OCI-LY3 (cell line): ENCODE measurements around the gene NOP9.

ENCODE experiments used
- H2AFZ ChIP-seq: fragments of 200-600, 300-600 bp; shearing (Covaris generic); 2 replicates; pipeline ENCODE4 v1.6.0; 2014; ENCODE audit warnings: antibody characterized with exemption, low read depth, low read length
- H3K27ac ChIP-seq: fragments of 200-600, 300-600 bp; sonication (generic); 2 replicates; pipeline ENCODE4 v1.5.1; 2014; ENCODE audit warnings: mild to moderate bottlenecking, low read length, moderate library complexity, mixed read lengths
- H3K27me3 ChIP-seq: fragments of 200-600, 300-600 bp; sonication (generic); 2 replicates; pipeline ENCODE4 v1.6.1; 2014; ENCODE audit warnings: low read depth, low read length, mixed read lengths
- H3K36me3 ChIP-seq: fragments of 200-600, 300-600 bp; sonication (generic); replicated peaks from 2 replicates; pipeline ENCODE3; 2014; ENCODE audit warnings: low read depth, low read length, mixed read lengths
- H3K4me1 ChIP-seq: fragments of 300-600, 200-600 bp; sonication (generic); 2 replicates; pipeline ENCODE4 v1.6.1; 2014; ENCODE audit warnings: low read length, mixed read lengths
- H3K4me2 ChIP-seq: fragments of 200-600, 300-600 bp; sonication (generic); 2 replicates; pipeline ENCODE4 v1.6.1; 2014; ENCODE audit warnings: low read length, mixed read lengths
- H3K4me3 ChIP-seq: fragments of 300-600, 200-600 bp; sonication (generic); 2 replicates; pipeline ENCODE4 v1.5.1; 2014; ENCODE audit warnings: antibody characterized with exemption, mild to moderate bottlenecking, low read length, moderate library complexity
- H3K79me2 ChIP-seq: fragments of 300-600, 200-600 bp; shearing (Covaris generic); 2 replicates; pipeline ENCODE4 v1.6.1; 2014; ENCODE audit warnings: mild to moderate bottlenecking, low read length, mixed read lengths
- H3K9ac ChIP-seq: fragments of 300-600, 200-600 bp; shearing (Covaris generic); 2 replicates; pipeline ENCODE4 v1.6.0; 2014; ENCODE audit warnings: mild to moderate bottlenecking, low read length, moderate library complexity
- H3K9me3 ChIP-seq: fragments of 200-600, 300-600 bp; shearing (Covaris generic); 2 replicates; pipeline ENCODE4 v1.6.1; 2014; ENCODE audit warnings: low read length, mixed read lengths; ENCODE audit not compliant: insufficient read depth
- H4K20me1 ChIP-seq: fragments of 200-600, 300-600 bp; sonication (generic); 2 replicates; pipeline ENCODE4 v1.6.1; 2016; ENCODE audit warnings: low read length, mixed read lengths; ENCODE audit not compliant: insufficient read depth
- CTCF ChIP-seq: fragments of 200-600, 300-600 bp; sonication (generic); IDR thresholded peaks from 2 replicates; pipeline ENCODE4 v1.5.1; 2014; ENCODE audit warnings: antibody characterized with exemption, low read length, low read depth
- EZH2phosphoT487 ChIP-seq: fragments of 200-600 bp; shearing (Covaris generic); IDR thresholded peaks from 2 replicates; pipeline ENCODE4 v1.6.1; 2018; ENCODE audit warnings: antibody characterized with exemption, mixed run types, low read depth

NOP9 gene

GRCh38 chr14:24343795-24344660, 44.4 kb downstream of the NOP9 start:
- TF ChIP-seq CTCF = no peak
- TF ChIP-seq EZH2phosphoT487 = no peak
- Histone ChIP-seq H3K4me1 (peaks cover 10% of the 10 kb centered on the region; the same call in 1 of the 2 replicates), H4K20me1 (no peaks in the 10 kb centered on the region), H3K27ac (no peak overlapping the region), H3K9ac (no peak overlapping the region), H3K9me3 (no peaks in the 10 kb centered on the region), H3K79me2 (no peaks in the 10 kb centered on the region), H3K36me3 (no peaks in the 10 kb centered on the region), H2AFZ (no peak overlapping the region), H3K4me2 (0 out of 2 replicates have a peak overlapping the region, but pooled peaks have one; percentile 3), H3K4me3 (no peak overlapping the region), H3K27me3 (0 out of 2 replicates have a peak, but pooled peaks cover 8% of the 10 kb centered on the region)

- Histone ChIP-seq H2AFZ (no peak overlapping the region), H3K27me3 (peaks cover 32% of the 10 kb centered on the region), H3K9ac (no peak overlapping the region), H3K4me1 (peaks cover 7% of the 10 kb centered on the region; the same call in 1 of the 2 replicates), H3K4me3 (no peak overlapping the region), H4K20me1 (no peaks in the 10 kb centered on the region), H3K27ac (no peak overlapping the region), H3K9me3 (no peaks in the 10 kb centered on the region), H3K79me2 (no peaks in the 10 kb centered on the region), H3K4me2 (no peak overlapping the region), H3K36me3 (no peaks in the 10 kb centered on the region)
- TF ChIP-seq EZH2phosphoT487 (no peak), CTCF (no peak)
Measured at GRCh38 chr14:24347134-24347533, 47.5 kb downstream of the NOP9 start.

GRCh38 chr14:24348186-24348585, 48.5 kb downstream of the NOP9 start:
- Histone ChIP-seq H3K27ac (no peak overlapping the region), H2AFZ (no peak overlapping the region), H3K4me2 (no peak overlapping the region), H3K27me3 (peaks cover 41% of the 10 kb centered on the region), H3K9me3 (no peaks in the 10 kb centered on the region), H3K9ac (no peak overlapping the region), H3K4me1 (peaks cover 7% of the 10 kb centered on the region; the same call in 1 of the 2 replicates), H3K4me3 (no peak overlapping the region), H4K20me1 (no peaks in the 10 kb centered on the region), H3K79me2 (no peaks in the 10 kb centered on the region), H3K36me3 (no peaks in the 10 kb centered on the region)
- TF ChIP-seq EZH2phosphoT487 = no peak
- TF ChIP-seq CTCF = no peak

GRCh38 chr14:24349742-24350141, 50.1 kb downstream of the NOP9 start:
- H3K9ac ChIP-seq = no peak overlapping the region
- H3K79me2 ChIP-seq = no peaks in the 10 kb centered on the region
- H2AFZ ChIP-seq = no peak overlapping the region
- H3K9me3 ChIP-seq = no peaks in the 10 kb centered on the region
- no peak for TF ChIP-seq CTCF
- no peak for TF ChIP-seq EZH2phosphoT487
- H3K4me3 ChIP-seq = no peak overlapping the region
- no peaks in the 10 kb centered on the region for H4K20me1 ChIP-seq
- H3K27me3 ChIP-seq = peaks cover 41% of the 10 kb centered on the region
- H3K4me1 ChIP-seq = no peaks in the 10 kb centered on the region
- no peaks in the 10 kb centered on the region for H3K36me3 ChIP-seq
- H3K4me2 ChIP-seq = no peak overlapping the region
- no peak overlapping the region for H3K27ac ChIP-seq
